Measurements from ENCODE around the gene WDR5.

WDR5 gene

DNA sequence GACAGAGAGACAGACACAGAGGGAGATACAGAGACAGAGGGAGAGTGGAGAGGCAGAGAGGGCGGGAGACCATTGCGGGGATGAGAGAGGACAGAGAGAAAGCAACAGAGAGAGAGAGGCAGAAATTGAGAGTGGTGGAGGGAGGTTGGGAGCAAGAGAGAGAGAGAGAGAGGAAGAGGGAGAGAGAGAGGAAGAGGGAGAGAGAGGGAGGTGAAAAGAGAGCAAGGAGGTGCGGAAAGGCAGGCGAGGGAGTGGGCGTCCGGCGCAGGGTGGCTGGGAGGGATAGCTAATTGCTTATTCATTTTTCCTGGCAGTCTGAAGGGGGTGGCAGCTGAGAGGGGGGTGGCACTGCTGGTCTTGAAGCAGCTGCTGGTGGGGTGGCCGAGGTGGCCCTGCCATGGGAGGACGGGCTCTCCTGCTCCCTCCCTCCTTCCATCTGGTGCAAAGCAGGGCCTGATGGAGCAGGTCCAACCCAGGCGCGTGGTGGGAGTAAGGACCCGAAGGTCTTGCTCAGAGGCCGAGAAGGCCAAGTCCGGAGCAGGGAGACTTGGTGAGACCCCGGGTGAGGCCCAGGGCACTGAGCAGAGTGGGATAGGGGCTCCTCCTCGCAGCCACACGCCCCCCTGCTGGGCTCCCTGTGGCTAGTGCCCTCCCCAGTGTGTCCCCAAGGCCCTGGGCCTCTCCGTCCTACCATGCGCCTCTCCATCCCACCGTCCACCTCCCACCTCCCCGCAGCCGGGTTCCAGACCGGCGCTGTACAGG, 53.8 kb downstream of the WDR5 start:
- DNase-seq (ENCODE audit: low read depth) = no peak

DNA sequence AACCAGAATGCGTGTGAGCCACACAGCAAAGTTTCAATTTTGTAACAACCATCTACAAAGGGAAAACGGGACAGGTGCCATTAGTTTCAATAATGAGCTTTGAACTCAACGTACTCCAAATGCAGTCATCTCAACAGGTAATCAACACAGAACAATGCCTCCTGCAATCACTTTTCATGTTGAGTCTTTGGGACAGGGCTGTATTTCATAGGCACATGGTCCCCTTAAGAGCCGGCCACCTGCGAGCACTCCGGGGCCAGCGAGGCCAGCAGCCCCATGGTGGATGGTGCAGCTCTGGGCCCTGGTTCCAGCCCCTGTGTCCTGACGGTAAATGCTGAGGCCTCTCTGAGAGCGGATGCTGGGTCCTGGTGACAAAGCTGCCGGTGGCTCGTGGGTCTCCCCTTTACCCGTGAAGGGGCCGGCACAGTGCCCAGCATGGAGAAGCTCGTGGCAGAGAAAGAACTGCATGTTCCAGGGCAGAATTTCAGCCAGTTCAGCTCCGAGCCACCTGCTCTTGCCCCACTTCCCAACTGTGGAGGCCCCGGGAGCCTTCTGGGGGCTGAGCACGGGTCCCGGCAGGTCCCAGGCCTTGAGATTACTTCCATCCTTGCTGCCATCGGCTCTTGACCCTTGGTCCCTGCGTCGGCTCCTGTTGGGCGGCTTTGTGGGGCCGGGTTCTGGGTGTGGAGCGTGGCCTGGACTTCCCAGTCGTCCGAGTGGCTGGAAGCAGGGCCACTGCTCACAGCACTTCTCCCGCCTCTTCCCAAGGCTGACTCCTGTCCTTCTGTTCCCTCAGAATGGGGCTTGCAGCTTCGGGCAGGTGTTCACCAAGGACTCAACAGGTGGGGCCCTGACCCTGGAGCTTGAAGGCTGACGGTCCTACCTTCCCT, 54.6 kb downstream of the WDR5 start:
- DNase-seq (ENCODE audit: low read depth) = no peak

DNA sequence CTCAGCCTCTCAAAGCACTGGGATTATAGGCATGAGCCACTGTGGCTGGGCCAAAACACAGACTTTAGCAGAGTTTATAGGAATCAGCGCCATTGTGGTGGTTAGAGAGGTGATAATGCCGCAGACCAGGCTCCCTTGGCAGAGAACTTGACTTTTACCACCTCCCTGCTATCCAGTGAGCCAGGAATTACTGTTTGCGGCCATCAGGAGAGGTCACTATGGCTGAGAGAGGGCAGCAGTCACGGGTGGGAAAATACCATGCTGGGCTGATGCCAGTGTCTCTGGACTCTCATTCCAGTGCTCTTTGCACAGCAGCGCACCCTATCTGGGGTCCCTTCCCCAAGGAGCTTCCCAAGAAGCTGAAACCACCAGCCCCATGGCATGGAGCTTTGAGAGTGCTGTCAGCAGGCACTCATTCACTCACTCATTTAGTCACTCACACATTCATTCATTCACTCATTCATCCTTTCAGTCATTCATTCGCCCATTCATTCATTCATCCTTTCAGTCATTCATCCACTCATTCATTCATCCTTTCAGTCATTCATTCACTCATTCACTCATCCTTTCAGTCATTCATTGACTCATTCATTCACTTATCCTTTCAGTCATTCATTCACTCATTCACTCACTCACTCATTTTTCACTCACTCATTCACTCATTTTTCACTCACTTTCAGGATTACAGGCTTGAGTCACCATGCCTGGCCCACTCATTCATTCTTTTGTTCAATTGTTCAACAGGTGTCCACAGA, 55.8 kb downstream of the WDR5 start:
- no peak for DNase-seq (ENCODE audit: low read depth)

DNA sequence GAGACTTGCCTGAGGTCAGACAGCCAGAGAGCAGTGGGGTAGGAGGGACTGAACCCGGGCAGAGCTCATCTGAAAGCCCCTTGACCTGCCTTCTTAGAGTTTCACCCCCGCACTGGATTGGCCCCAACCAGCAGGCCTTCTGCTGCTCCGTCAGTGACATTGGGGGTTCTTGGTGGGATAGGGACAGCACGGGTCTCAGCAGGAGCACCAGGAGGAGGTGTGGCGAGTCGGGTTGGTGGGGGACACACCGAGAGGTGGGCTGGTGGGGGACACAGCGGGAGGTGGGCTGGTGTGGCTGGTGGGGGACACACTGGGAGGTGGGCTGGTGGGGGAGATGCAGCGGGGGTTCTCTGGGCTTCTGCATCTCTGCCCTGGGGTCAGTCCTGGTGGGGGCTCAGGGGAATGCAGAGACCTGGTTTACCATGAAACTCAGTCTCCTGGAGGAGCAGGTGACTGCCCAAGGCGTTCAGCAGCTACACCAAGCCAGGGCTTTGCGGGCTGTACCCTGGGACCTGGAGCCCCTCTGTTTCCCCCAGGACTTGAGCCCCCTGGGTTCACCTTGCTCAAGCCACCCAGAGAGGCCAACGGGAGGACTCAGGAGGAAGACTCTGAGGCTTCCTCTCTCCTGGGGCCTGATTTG, 56.5 kb downstream of the WDR5 start:
- DNase-seq (ENCODE audit: low read depth) = no peak

DNA sequence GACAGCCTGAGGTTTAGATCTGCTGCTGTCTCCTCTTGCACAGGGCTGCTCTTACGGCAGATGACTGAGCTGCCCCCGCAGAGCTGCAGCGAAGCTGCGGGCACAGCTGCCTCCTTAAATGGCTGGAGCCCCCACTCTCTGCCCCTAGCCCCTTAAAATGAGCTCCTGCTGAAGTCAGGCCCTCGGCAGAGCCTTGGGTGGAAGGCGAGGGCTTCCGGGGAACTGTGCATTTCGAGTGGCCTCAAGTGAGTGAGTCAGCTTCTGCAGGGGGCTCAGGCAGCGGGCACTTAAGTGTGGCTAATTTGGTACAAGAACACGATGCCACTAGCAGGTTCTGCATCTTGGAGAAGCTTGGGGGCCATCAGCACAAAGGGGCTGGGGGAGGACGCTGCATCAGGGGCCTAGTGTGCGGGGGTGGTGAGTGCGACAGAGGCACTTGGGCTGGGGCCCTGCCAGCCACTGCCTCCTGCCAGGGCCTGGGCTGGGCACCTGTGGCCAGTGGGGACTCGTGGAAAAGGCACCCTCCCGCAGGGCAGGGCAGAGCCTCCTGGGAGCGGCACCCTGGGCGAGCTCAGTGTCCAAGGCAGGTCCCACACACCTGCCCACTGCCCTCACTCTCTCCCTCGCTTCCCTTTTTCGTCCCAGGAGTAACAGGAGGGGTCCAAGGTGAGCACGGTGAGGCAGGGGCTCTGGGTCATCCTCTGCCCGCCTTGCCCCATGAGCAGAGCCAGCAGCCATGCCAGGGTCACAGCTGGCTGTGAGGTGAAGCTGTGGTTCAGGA, 57.3 kb downstream of the WDR5 start:
- DNase-seq (ENCODE audit: low read depth) = no peak

DNA sequence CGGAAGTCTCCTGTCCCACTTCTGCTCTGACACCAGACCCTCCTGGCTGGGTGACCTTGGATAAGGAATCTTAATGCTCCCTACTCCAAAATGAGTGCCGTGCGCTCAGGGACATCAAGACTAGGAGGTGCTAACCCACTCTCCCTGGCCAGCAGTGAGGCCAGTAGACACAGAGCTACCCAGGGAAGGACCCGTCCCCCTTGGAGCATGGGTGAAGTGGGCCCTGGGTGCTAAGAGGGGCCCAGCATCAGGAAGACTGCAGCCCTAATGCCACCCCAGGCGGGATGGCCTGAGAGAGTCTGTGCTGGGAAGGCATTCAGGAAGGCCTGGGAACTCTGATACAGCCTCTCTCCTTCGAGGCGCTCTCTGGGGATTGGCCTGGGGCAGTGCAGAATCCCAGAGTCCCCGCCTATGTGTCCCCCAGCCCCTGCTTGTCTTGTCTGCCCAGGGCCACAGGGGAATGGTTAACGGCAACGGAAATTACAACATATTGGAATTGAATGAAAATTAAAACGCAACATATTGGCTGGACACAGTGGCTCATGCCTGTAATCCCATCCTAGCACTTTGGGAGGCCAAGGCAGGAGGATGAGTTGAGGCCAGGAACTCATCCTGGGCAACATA, 58.1 kb downstream of the WDR5 start:
- DNase-seq (ENCODE audit: low read depth) = no peak

DNA sequence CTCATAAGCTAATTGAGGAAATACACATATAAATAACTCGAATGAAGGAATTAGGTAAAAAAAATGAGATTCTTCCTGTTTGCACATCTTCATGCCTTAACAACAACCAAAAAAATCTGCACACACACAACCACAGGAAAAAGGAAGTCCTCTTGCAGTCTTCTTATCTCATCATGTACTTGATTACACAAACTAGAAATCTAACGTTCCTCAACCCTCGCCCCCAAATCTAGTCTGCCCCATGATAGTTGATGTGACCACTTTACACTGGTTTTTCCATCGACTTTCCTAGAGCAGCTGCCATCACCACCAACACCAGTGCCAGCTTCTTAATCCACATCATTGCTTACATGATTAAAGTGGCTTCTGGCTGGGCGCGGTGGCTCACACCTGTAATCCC, 59.7 kb downstream of the WDR5 start:
- DNase-seq (ENCODE audit: low read depth) = no peak

DNA sequence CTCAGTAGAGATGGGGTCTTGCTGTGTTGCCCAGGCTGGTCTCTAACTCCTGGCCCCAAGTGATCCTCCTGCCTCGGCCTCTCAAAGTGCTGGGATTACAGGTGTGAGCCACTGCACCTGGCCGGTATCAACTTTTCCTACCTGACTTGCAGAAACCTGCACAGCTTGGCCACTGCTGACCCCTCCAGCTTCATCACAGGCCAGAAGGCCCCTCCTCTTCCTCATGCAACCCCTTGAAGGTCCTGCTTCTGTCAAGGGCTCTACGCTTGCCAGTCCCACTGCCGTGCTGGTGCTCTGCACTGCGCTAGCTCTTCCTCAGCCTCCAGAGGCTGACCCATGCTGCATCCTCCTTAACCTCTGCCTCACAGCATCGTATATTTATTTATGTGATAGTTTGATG, 61.0 kb downstream of the WDR5 start:
- DNase-seq (ENCODE audit: low read depth) = no peak

DNA sequence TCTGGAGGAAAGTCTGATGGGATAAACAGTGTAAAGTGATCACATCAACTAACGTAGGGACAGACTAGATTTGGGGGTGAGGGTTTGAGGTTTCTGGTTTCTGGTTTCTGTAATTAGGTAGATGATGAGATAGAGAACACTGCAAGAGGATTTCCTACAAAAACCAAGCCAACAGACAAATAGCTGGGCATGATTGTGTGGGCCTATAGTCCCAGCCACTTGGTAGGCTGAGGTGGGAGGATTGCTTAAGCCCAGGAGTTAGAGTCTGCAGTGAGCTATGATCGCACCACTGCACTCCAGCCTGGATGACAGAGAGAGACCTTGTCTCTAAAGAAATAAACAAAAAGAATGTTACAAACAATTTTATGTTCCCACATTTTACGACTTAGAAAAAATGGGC, 62.9 kb downstream of the WDR5 start:
- no peak for DNase-seq (ENCODE audit: low read depth)

DNA sequence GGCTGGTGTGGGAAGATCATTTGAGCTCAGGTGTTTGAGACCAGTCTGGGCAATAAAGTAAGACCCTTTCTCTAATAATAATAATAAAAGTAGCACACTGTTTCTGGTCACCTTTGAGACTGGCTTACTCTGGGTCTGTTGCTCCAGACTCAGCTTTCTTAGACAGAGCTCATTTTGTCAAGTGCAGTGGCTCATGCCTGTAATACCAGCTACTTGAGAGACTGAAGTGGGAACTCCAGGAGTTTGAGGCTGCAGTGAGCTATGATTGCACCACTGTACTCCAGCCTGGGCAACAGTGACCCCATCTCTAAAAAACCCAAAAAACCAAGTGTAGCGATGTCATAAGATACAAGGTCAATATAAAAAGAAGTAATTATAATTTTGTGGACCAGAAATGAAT, 64.8 kb downstream of the WDR5 start:
- no peak for DNase-seq (ENCODE audit: low read depth)

DNA sequence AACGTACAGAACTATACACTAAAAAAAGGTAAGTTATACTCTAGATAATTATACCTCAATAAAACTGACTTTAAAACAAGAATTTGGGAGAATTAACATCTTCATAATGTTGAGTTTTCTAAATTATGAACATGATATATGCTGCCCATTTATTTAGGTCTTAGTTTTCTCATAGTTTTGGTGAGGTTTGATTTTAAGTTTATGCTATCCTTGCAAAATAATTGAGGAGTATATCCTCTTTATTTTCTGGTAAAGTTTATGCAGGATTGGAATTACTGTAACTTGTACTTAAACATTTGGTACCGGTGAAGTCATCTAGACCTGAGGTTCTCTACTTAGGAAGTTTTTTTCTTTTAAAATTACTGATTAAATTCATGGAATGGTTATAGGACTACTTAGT, 67.3 kb downstream of the WDR5 start:
- DNase-seq (ENCODE audit: low read depth) = no peak

DNA sequence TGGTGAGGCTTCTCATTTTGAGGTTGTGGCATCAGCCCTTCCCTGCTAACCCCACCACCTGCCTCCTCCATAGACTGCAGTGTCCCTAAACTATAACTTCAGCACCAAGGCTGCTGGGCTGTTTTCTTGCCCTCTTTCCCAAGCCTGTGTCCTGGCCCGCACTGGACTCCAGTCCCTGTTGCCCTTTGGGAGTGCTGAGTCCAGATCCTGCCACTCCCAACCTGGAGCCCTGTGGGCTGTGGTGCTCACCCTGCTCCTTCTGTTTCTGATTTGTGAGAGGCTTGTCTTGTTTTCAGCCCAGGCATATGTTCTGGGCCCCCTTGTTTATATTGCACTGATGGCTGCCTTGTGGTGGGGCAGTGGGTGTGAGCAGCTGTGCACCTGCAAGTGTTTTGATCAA, 68.2 kb downstream of the WDR5 start:
- DNase-seq (ENCODE audit: low read depth) = no peak

DNA sequence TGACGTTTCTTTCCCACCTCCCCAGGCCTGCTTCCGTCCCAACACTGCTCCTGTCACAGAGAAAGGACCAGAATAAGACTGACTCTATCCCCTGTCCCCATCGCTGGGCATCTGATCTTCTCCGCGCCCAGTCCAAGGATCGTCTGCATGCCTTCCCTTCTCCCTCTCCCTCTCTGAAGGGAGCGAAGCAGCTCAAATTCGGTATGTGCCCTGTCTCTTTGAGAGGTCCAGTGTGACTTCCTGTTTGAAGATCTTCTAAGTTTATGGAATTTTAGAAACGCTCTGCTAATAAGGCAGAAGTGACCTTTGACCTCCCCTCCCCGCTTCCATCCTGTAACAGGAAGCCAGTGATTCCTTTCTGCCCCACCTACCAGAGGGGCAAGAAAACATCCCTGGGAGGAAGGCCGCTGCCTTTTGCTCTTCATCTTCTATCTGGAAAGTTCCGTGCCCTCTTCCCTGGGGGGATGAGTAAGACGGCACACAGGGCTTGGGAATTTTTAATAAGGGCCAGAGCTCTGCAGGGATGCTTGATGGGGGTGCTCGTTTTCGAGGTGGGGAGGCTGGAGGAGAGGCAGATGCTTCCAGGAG, 69.2 kb downstream of the WDR5 start:
- DNase-seq (ENCODE audit: low read depth) = no peak

DNA sequence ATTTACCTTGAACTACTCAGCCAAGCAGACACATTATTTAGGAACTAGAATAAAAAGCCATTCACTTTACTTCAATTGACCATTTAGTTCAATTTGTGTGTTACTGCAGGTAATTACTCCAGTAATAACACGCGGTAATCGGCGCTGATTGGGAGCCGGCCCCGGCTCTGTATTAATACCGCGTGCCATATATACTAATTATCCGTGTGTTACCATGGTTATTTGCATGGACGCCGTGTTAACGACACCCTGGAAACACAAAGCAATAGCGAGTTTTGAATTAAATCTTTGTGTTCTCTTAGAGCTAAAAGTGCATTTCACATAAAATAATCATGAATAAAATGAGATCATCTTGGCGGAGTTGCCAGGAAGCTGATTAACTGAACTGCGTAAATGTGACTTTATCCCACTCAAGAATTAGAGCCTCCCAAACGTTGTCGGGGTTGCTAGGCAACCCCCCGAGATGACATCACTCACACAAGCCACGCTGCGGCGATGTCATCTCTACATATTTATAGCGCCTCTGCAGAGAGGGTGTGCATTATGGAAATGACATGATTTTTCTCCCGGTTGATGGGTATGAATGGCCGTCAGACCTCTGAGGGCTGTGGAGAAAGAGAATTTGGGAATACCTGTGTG, 69.9 kb downstream of the WDR5 start:
- DNase-seq (ENCODE audit: low read depth) = no peak

DNA sequence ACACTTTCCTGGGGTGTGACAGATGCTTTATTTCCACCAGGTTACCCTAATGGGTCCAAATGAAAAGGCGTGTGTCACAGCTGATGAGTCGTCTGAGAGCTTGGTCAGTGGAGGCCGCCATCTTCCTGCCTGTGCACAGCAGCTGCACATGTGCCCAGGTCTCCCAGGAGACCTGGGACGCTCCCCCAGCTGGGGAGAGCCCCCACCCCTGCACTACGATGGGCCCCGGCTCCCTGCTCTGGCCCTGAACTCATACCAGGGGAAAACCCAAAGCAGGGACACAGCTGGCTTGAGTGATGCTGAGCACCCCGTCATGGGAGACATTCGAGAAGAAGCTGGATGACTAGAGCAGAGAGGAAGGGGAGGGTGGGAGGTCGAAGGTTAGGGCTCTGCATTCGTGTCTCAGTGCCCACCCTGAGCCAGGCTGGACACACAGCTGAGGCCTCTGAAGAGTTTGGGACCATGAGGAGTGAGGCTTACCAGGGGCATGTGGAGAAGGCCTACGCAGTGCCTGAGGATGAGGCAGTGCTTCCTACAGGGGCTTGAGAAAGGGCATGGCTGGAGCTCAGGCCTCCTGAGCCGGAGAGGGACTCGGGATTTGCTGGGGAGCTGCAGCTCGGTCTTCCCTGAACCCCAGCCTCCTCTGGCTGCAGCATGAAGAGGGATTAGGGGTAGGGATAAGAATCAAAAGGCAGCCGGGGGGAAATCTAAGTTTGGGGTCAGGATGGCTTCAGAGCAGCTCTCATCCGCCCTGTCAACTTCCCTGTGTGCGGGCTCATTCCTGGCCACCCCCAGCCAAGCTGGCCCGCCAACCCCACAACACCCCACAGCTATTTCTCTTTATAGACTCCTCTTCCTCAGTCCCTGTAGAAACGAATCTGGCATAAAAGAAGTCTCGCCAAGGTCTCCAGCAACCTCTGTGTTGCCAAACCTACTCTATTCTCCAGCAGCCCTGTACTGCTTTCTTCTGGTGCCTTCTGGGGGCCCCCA, 70.7 kb downstream of the WDR5 start:
- DNase-seq (ENCODE audit: low read depth) = no peak

DNA sequence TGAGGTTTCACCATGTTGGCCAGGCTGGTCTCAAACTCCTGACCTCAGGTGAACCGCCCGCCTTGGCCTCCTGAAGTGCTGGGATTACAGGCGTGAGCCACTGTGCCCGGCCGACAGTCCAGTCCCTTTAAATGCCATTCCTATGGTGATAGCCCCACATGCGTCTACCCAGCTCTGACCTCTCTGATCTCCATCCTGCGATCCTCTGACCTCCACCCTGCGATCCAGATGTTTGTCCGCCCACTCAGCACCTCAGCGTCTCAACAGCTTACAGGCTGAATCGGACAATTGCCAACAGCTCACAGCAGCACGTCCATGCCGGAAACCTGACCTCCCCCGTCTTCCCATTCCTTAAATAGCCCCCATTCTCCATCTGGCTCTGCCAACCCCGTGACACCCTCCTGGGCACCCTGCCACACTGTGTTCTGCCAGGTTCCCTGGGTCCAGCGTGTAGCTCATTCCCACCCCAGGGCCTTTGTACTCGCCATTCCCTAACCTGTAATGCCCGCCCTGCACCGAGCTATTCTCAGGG, 72.5 kb downstream of the WDR5 start:
- DNase-seq (ENCODE audit: low read depth) = no peak

DNA sequence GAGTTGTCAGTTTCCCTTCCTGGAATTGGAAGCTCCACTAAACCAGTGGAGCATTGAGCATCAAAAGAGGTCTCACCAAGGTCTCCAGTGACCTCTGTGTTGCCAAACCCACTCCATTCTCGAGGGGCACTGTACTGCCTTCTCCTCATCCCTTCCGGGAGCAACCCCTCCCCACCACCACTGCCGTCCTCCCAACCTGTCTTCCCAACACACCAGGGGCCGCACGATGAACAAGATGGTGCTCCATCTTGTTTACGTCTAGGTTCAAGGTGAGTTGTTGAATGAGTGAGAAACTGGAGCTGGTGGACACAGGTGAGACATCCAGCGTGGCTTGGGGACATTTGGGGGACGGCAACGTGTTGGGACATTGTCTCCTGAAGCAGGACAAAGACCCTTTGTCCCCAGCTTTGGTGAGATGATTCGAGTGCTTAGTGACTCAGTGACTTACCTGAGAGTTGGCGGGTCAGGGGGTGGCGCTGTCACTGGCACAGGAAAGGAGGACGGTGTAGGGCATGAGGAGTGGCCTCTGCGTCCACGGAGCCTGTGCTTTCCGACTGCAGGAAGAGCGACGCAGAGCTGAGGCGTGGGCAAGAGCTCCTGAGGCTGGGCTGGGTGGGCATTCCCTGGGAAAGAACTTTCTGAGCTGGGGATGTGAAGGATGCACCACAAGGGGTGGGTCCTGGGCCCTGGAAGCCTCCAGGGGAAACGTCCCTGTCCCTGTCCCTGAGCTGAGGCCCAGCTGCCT, 73.3 kb downstream of the WDR5 start:
- DNase-seq (ENCODE audit: low read depth) = no peak
